Testis (tissue), 2 donors: Measurements from ENCODE around the gene GABRB3.

ENCODE experiments used
- CTCF ChIP-seq, 3 experiments: fragments of 450-650 bp in 2 of 3; fragments of 200-600 bp in 1 of 3; sonication (generic) in 1 of 3; IDR thresholded peaks; one replicate each; pipeline ENCODE4 v1.5.1; 2016 to 2019; ENCODE audit warnings: antibody characterized with exemption in 3 of 3, mild to moderate bottlenecking in 2 of 3, moderate library complexity in 1 of 3
- POLR2A ChIP-seq: fragments of 450-650 bp; IDR thresholded peaks from one replicate; pipeline ENCODE4 v1.6.1; 2017; ENCODE audit warnings: antibody characterized with exemption, mild to moderate bottlenecking, moderate library complexity

- TF ChIP-seq CTCF (IDR thresholded peaks at IDR 0.05), result no peak
- no peak for TF ChIP-seq POLR2A
These were observed 96.8 kb downstream of the GABRB3 start for GRCh38 chr15:26676115-26676514.
